ENCODE measurements around the gene RBFOX1. TPM values are rescaled to one million over a fixed set of nuclear protein-coding genes. Genes with fewer than 3 reads are reported as not detected.

The RBFOX1 gene
- not detected in 2 replicates for polyA plus RNA-seq (2012; rRNA removed)
- not detected in 2 replicates for polyA plus RNA-seq (2012; cell fraction: cytosol; rRNA removed)
- not detected in 2 replicates for polyA plus RNA-seq (2012; cell fraction: nucleus; rRNA removed)

DNA sequence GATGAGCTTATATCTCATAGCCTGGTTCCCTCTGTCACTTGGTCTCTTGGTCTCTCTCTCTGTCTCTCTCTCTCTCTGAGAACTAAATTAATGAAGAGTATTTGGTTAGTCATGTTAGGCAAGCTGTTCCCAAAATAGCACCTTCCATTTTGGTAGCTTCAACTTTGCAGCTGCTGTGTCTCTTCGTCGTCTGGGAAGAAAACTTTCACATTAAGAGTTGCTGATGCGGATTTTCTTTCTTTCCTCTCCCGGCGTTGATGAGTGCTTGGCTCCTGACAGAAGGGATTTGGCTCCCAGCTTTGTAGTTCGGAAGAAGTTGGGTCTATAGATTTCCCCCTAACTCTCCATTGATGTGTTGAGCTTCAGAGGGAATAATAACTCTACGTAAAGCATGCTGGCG is at the start of gene RBFOX1:
Gene RBFOX1 (plus strand): TSS at position 235 of the 400 bp plus-strand sequence.
- no peak for DNase-seq

More for the DNA sequence above, at the start of gene RBFOX1:
- POLR2A ChIA-PET, result no interaction called here
- Histone ChIP-seq H3F3A (replicated peaks; ENCODE audit: insufficient read depth) (no peaks in the 10 kb centered on the region), H3K9me3 (no peaks in the 10 kb centered on the region), H3K27me3 (ENCODE audit: insufficient read depth) (no peaks in the 10 kb centered on the region), H3K9ac (no peak within 1 kb of the TSS), H2AFZ (ENCODE audit: low read depth) (no peak within 1 kb of the TSS), H3K4me1 (ENCODE audit: control insufficient read depth in 1 of 2, insufficient read depth in 2 of 2, low read depth in 1 of 2, low read length in 1 of 2) (no peaks in the 10 kb centered on the region; a peak in 1 of 4 replicates), H3K27ac (ENCODE audit: low read depth in 2 of 2, low read length in 1 of 2) (no peak within 1 kb of the TSS), H4K20me1 (ENCODE audit: insufficient read depth) (no peaks in the 10 kb centered on the region), H3K79me2 (ENCODE audit: insufficient read depth) (no peaks in the 10 kb centered on the region), H3K36me3 (replicated peaks in 1 of 2; ENCODE audit: control insufficient read depth in 1 of 2, insufficient read depth in 2 of 2, low read length in 1 of 2) (no peaks in the 10 kb centered on the region), H3K4me3 (ENCODE audit: low read depth in 2 of 2, low read length in 1 of 2) (no peak within 1 kb of the TSS), H3K4me2 (no peak within 1 kb of the TSS), H3K9me2 (no peaks in the 10 kb centered on the region)
- TF ChIP-seq RXRA (IDR thresholded peaks at IDR 0.05; ENCODE audit: borderline replicate concordance, low read depth), result no peak
- TF ChIP-seq TAF1 (IDR thresholded peaks at IDR 0.05; ENCODE audit: borderline replicate concordance, low read depth, low read length), result no peak
- TF ChIP-seq ELF1 (IDR thresholded peaks at IDR 0.05), result no peak
- no peak for TF ChIP-seq NFIC (IDR thresholded peaks at IDR 0.05; ENCODE audit: borderline replicate concordance)
- TF ChIP-seq, protein P1, sequence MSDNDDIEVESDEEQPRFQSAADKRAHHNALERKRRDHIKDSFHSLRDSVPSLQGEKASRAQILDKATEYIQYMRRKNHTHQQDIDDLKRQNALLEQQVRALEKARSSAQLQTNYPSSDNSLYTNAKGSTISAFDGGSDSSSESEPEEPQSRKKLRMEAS (IDR thresholded peaks at IDR 0.05; ENCODE audit: low read depth), result no peak
- TF ChIP-seq RAD21 (IDR thresholded peaks at IDR 0.05; ENCODE audit: low read length), result no peak
- TF ChIP-seq GATA2 (CRISPR knock-in tag; IDR thresholded peaks at IDR 0.05), result no peak
- no peak for TF ChIP-seq RCOR1 (IDR thresholded peaks at IDR 0.05; ENCODE audit: low read length)
- TF ChIP-seq, protein P2, sequence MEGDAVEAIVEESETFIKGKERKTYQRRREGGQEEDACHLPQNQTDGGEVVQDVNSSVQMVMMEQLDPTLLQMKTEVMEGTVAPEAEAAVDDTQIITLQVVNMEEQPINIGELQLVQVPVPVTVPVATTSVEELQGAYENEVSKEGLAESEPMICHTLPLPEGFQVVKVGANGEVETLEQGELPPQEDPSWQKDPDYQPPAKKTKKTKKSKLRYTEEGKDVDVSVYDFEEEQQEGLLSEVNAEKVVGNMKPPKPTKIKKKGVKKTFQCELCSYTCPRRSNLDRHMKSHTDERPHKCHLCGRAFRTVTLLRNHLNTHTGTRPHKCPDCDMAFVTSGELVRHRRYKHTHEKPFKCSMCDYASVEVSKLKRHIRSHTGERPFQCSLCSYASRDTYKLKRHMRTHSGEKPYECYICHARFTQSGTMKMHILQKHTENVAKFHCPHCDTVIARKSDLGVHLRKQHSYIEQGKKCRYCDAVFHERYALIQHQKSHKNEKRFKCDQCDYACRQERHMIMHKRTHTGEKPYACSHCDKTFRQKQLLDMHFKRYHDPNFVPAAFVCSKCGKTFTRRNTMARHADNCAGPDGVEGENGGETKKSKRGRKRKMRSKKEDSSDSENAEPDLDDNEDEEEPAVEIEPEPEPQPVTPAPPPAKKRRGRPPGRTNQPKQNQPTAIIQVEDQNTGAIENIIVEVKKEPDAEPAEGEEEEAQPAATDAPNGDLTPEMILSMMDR (IDR thresholded peaks at IDR 0.05), result no peak
- TF ChIP-seq MXI1 (IDR thresholded peaks at IDR 0.05; ENCODE audit: low read depth, low read length), result no peak
- no peak for TF ChIP-seq RFX5 (IDR thresholded peaks at IDR 0.05; ENCODE audit: low read length)
- TF ChIP-seq, protein P3, sequence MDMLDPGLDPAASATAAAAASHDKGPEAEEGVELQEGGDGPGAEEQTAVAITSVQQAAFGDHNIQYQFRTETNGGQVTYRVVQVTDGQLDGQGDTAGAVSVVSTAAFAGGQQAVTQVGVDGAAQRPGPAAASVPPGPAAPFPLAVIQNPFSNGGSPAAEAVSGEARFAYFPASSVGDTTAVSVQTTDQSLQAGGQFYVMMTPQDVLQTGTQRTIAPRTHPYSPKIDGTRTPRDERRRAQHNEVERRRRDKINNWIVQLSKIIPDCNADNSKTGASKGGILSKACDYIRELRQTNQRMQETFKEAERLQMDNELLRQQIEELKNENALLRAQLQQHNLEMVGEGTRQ (IDR thresholded peaks at IDR 0.05; ENCODE audit: borderline replicate concordance, low read depth, low read length), result no peak
- TF ChIP-seq, protein P4, sequence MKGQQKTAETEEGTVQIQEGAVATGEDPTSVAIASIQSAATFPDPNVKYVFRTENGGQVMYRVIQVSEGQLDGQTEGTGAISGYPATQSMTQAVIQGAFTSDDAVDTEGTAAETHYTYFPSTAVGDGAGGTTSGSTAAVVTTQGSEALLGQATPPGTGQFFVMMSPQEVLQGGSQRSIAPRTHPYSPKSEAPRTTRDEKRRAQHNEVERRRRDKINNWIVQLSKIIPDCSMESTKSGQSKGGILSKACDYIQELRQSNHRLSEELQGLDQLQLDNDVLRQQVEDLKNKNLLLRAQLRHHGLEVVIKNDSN (IDR thresholded peaks at IDR 0.05; ENCODE audit: borderline replicate concordance, low read depth), result no peak
- TF ChIP-seq, protein P5, sequence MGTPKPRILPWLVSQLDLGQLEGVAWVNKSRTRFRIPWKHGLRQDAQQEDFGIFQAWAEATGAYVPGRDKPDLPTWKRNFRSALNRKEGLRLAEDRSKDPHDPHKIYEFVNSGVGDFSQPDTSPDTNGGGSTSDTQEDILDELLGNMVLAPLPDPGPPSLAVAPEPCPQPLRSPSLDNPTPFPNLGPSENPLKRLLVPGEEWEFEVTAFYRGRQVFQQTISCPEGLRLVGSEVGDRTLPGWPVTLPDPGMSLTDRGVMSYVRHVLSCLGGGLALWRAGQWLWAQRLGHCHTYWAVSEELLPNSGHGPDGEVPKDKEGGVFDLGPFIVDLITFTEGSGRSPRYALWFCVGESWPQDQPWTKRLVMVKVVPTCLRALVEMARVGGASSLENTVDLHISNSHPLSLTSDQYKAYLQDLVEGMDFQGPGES (IDR thresholded peaks at IDR 0.05; ENCODE audit: low read depth, low read length), result no peak
- TF ChIP-seq SMC3 (IDR thresholded peaks at IDR 0.05; ENCODE audit: low read depth, low read length), result no peak
- no peak for TF ChIP-seq EP300 (IDR thresholded peaks at IDR 0.05; ENCODE audit: borderline replicate concordance in 1 of 2, low read depth in 1 of 2, low read length in 1 of 2)
- no peak for TF ChIP-seq FOXJ3 (CRISPR knock-in tag; IDR thresholded peaks at IDR 0.05)
- 38% methylated on average over 8 of the region's 8 CpGs for WGBS (ENCODE audit: low lambda C conversion rate)
- CTCF ChIA-PET, result interaction anchor here (3.1 kb wide), 1 partner anchor 19 kb away, joined by 20 read pairs; no protein-coding TSS in a partner anchor

Measured in SK-N-SH (cell line).